IPS-20b (cell line): ENCODE results near the gene KIF5A.
A peak's percentile ranks its signal among the peaks of the same experiment; 100 is the strongest.

Experiments used
- H3K27ac ChIP-seq: one replicate; pipeline ENCODE4 v1.5.1; 2013; ENCODE audit warnings: low read length
- H3K27me3 ChIP-seq: 2 replicates; pipeline ENCODE4 v1.6.1; 2013; ENCODE audit warnings: mild to moderate bottlenecking, low read length, inconsistent platforms; ENCODE audit not compliant: insufficient read depth
- H3K36me3 ChIP-seq: 2 replicates; pipeline ENCODE4 v1.6.1; 2013; ENCODE audit warnings: low read depth, mild to moderate bottlenecking, inconsistent platforms, low read length, moderate library complexity; ENCODE audit not compliant: insufficient read depth
- H3K4me1 ChIP-seq: 2 replicates; pipeline ENCODE4 v1.6.1; 2013; ENCODE audit warnings: mild to moderate bottlenecking, control low read depth, inconsistent platforms, low read length, moderate library complexity; ENCODE audit not compliant: insufficient read depth
- H3K4me3 ChIP-seq: 2 replicates; pipeline ENCODE4 v1.5.1; 2013; ENCODE audit warnings: mild to moderate bottlenecking, low read length, inconsistent platforms
- H3K9ac ChIP-seq: 2 replicates; pipeline ENCODE4 v1.6.1; 2013; ENCODE audit warnings: low read depth, mild to moderate bottlenecking, inconsistent platforms, low read length, moderate library complexity
- H3K9me3 ChIP-seq: 2 replicates; pipeline ENCODE4 v1.6.1; 2013; ENCODE audit warnings: mild to moderate bottlenecking, low read depth, low read length, inconsistent platforms; ENCODE audit not compliant: insufficient read depth

KIF5A gene

DNA sequence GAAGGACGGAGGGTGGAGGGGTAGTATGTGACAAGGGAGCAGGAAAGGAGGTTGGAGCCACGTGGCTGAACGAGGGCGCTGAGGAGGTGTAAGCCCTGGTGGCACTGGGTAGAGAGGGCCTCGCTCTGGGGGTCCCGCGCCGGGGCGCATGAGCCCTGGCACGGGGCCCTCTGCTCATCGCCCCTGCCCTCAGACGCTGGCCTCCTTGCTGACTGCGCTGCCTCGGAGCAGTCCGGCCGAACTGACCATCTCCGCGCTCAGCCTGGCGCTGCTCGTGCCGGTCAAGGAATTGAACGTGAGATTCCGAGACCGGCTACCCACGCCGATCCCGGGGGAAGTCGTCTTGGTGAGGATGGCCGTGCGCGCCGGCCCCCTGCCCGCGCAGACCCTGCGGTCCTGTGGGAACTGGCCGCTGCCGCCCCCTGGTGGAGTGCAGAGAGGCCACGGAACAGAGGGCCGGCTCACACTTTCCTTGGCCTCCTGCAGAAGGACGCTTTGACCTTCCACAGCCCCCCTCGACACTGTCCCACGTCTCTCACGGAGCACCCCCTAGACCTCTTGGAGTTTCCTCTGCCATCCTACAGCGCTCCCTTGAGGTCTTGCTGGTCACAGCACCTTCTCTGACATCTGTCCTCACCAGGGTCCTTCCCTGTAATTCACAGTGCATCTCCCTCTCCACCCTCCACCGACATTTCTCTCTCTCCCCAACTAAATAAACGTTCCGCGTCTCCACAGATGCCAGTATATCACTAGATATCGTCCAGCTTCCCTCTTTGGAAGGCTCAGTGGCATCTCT is 71.9 kb downstream of the KIF5A start:
- Histone ChIP-seq H3K9ac (no peak overlapping the region), H3K27me3 (peaks cover 100% of the 10 kb centered on the region), H3K4me3 (peak overlapping the region; percentile 48; the same call in 1 of the 2 replicates)

DNA sequence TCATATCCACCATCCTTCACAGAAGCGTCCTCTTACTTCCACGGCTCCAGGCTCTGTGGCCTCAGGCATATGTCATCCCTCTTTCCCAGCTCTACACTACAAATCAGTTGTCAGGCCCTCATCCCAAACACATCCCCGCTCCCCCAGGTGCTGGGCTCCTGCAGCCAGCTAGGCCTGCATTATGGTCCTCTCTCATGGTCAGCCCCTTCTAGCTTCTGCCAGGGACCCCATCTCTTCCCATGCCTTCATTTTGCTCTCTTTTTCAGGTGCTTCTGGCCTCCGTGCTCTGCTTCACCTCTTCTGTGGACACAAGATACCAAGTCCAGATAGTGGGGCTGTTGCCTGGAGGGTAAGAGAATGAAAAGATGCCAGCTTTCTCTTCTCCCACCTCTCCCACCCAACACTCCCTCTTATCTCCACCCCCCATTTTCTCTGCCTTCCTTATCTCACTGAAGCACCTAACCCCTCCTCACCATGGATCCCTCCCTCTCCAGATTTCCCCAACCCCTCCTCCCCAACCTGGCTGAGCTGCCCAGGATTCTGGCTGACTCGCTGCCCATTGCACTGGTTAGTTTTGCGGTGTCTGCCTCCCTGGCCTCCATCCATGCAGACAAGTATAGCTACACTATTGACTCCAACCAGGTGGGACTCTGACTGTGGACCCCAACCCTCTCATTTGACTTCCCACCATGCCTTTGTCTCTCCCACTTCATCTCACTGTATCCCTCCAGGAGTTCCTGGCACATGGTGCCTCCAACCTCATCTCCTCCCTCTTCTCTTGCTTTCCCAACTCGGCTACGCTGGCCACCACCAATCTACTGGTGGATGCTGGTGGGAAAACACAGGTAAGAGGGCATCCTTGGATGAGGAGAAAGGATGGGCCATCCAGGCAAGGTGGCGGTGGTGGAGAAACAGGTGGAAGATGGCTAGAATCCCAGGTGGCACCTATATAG is 72.7 kb downstream of the KIF5A start:
- Histone ChIP-seq H3K4me1 (no peaks in the 10 kb centered on the region), H3K4me3 (no peak overlapping the region), H3K36me3 (no peaks in the 10 kb centered on the region), H3K27ac (no peak overlapping the region), H3K27me3 (peaks cover 100% of the 10 kb centered on the region), H3K9ac (no peak overlapping the region), H3K9me3 (peaks cover 7% of the 10 kb centered on the region; the same call in 1 of the 2 replicates)

More for the DNA sequence above, 71.9 kb downstream of the KIF5A start:
- no peak overlapping the region for H3K27ac ChIP-seq
- no peaks in the 10 kb centered on the region for H3K4me1 ChIP-seq
- H3K9me3 ChIP-seq: peaks cover 7% of the 10 kb centered on the region; the same call in 1 of the 2 replicates
- H3K36me3 ChIP-seq: no peaks in the 10 kb centered on the region

DNA sequence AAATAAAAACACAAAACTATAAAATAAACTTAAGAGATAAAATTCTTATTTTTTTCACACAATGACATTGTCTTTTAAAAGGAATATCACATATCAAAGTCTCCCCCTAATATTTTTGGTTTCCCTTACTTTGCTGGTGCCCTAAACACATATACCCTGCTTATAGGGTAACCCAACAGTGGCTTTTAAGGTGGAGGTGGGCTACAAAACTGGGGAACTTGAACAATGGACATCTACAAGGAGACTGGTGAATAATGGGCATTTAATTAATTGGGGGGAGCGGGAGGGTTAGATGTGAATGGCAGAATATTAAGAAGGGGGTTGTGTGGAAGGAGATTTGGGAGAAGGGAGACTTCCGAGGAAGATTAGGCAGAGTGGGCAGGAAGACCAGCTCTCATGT is 73.5 kb downstream of the KIF5A start:
- Histone ChIP-seq H3K9ac (no peak overlapping the region), H3K27ac (no peak overlapping the region), H3K4me1 (0 out of 2 replicates have a peak, but pooled peaks cover 2% of the 10 kb centered on the region), H3K27me3 (peaks cover 100% of the 10 kb centered on the region), H3K9me3 (peaks cover 7% of the 10 kb centered on the region; the same call in 1 of the 2 replicates), H3K4me3 (no peak overlapping the region), H3K36me3 (no peaks in the 10 kb centered on the region)

DNA sequence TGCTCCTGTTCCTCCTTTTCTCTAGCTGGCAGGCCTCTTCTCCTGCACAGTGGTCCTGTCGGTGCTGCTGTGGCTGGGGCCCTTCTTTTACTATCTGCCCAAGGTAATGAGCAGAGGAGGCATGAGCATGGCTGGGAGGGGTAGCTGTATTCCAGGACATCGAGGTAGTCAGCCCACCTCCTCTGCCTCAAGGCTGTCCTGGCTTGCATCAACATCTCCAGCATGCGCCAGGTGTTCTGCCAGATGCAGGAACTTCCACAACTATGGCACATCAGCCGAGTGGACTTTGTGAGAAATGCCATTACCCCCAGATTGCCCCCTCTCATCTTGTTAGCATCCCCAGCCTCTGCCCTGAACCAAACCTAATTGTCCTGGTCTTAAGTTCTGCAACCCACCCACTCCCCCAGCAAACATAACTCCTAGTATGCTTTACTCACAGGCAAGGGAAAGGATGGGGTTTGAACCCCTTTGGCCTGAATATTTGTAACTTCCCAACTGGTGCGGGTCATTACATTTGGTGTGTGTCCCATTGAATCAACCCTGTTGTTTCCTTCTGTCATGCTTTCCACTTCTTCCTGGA is 74.1 kb downstream of the KIF5A start:
- Histone ChIP-seq H3K36me3 (no peaks in the 10 kb centered on the region), H3K9ac (no peak overlapping the region), H3K27me3 (peaks cover 100% of the 10 kb centered on the region), H3K27ac (no peak overlapping the region), H3K4me3 (no peak overlapping the region), H3K4me1 (0 out of 2 replicates have a peak, but pooled peaks cover 2% of the 10 kb centered on the region), H3K9me3 (peaks cover 7% of the 10 kb centered on the region; the same call in 1 of the 2 replicates)

GRCh38 chr12:57624441-57625220 is 74.8 kb downstream of the KIF5A start:
- Histone ChIP-seq H3K4me3 (no peak overlapping the region), H3K27me3 (peaks cover 100% of the 10 kb centered on the region), H3K9me3 (peaks cover 7% of the 10 kb centered on the region; the same call in 1 of the 2 replicates), H3K4me1 (0 out of 2 replicates have a peak, but pooled peaks cover 2% of the 10 kb centered on the region), H3K27ac (no peak overlapping the region), H3K36me3 (no peaks in the 10 kb centered on the region), H3K9ac (no peak overlapping the region)

DNA sequence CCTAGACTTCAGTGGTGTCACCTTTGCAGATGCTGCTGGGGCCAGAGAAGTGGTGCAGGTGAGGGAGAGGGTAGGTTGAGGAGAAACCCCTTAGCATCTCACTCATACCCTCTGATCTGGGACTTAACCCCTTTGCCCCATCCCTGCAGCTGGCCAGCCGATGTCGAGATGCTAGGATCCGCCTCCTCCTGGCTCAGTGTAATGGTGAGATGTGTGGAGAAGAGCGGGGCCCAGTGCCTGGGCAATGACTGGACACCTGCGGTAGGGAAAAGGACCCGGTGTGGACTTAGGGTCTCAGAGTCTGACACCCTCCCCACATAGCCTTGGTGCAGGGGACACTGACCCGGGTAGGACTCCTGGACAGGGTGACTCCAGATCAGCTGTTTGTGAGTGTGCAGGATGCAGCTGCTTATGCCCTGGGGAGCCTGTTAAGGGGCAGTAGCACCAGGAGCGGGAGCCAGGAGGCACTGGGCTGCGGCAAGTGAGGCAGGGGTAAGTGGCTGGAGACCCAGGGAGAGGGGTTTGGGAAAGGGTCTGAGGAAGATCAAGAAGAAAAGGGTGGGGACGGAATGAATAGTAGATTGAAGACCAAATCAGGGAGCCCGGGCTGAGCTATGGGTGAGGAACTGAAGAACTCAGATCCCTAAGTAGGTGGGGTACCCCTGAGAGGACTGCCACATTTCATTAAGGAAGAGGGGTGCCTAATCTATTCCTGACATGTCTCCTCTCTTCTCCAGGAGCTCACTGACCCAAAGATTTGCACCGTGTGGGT is 75.6 kb downstream of the KIF5A start:
- Histone ChIP-seq H3K4me1 (0 out of 2 replicates have a peak, but pooled peaks cover 2% of the 10 kb centered on the region), H3K9ac (no peak overlapping the region), H3K4me3 (no peak overlapping the region), H3K9me3 (peaks cover 2% of the 10 kb centered on the region; the same call in 1 of the 2 replicates), H3K27me3 (peaks cover 100% of the 10 kb centered on the region), H3K27ac (no peak overlapping the region), H3K36me3 (no peaks in the 10 kb centered on the region)

DNA sequence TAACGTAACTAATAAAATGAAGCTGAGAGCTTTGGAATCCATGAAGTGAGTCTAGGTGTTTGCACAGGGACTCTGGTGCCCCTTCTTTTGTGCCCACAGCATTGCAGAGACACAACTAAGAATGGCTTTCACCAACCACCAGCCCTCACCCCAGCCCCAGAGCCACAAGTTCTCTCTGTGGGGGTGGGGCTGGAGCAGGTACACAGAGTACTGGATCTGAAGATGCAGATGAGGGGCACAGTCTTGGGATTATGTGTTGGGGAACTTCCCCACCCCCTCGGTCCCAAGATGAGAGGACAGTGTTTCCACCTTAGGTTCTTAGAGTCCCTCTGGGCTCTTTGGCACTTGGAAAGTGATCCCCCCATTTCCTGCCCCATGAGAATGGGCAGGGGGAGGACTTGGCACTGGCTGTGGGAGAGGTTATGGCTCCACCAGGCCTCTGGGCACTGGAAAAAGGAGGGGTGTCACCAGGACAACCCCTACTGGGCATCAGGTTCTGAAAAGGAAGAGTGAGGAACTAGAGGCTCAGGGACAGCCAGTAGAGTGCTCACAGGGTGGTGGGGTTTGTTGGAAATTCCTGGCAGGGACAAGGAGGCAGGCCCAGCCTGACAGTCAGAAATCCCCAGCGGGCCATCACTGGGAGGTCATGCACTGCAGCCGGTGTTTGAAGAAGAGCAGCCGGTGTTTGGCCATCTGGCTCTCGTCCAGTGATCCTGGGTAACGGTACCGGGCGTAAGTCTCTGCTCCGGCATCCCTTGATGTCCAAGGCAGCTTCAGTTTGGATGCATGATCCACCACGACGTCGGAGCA is 76.5 kb downstream of the KIF5A start:
- H3K27me3 ChIP-seq: peaks cover 100% of the 10 kb centered on the region
- peaks cover 5% of the 10 kb centered on the region; the same call in 1 of the 2 replicates for H3K4me1 ChIP-seq
- H3K9ac ChIP-seq: no peak overlapping the region
- no peaks in the 10 kb centered on the region for H3K9me3 ChIP-seq
- H3K36me3 ChIP-seq: no peaks in the 10 kb centered on the region
- H3K27ac ChIP-seq: no peak overlapping the region
- H3K4me3 ChIP-seq: no peak overlapping the region

DNA sequence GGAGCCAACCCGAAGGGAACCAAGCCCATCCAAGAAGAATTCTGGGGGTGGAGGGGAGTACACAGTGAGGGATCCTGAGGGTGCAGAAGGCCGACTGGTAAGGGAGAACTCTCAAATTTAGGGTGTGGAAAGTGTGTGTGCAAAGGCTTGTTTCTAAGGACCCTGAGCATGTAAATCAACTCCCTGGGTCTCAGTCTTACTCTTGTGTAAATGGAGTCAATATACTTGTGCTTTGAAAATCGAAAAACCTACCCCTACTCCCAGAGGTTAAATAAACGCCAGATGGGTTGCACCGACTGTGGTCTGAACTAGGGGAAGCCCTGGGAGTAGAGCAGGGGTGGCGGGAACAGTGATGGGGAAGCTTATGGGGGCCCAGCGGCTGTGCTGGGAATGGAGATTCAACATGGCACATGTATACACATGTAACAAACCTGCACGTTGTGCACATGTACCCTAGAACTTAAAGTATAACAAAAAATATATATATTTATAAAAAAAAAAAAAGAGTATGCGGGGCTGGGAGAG is 77.1 kb downstream of the KIF5A start:
- no peaks in the 10 kb centered on the region for H3K36me3 ChIP-seq
- H3K27ac ChIP-seq: no peak overlapping the region
- peaks cover 5% of the 10 kb centered on the region; the same call in 1 of the 2 replicates for H3K4me1 ChIP-seq
- H3K9ac ChIP-seq: no peak overlapping the region
- H3K9me3 ChIP-seq: no peaks in the 10 kb centered on the region
- no peak overlapping the region for H3K4me3 ChIP-seq
- H3K27me3 ChIP-seq: peaks cover 100% of the 10 kb centered on the region

GRCh38 chr12:57627501-57628279 is 77.8 kb downstream of the KIF5A start:
- Histone ChIP-seq H3K27ac (no peak overlapping the region), H3K4me3 (peak overlapping the region; percentile 49; the same call in 1 of the 2 replicates), H3K4me1 (peaks cover 5% of the 10 kb centered on the region; the same call in 1 of the 2 replicates), H3K9me3 (no peaks in the 10 kb centered on the region), H3K27me3 (peaks cover 100% of the 10 kb centered on the region), H3K9ac (no peak overlapping the region), H3K36me3 (no peaks in the 10 kb centered on the region)
